Measurements from ENCODE around the gene CHMP4B.

- TF ChIP-seq POLR2A (IDR thresholded peaks at IDR 0.05) (no peak), CTCF (IDR thresholded peaks at IDR 0.05 in 4 of 5, conservative IDR thresholded peaks at IDR 0.05 in 1 of 5) (no peak)
Observed at GRCh38 chr20:33811776-33812151, 616 bp downstream of the CHMP4B start.
